Activated T-cell treated with anti-CD3 and anti-CD28 coated beads for 4 hours (primary cell): ENCODE results near the gene MEOX2.

Experiments used
- DNase-seq: peaks from one replicate; pipeline ENCODE4 v3.0.0-alpha.2; 2020

Gene MEOX2

GRCh38 chr7:15607529-15608210 is 78.8 kb downstream of the MEOX2 start:
- DNase-seq, result no peak

GRCh38 chr7:15606561-15606960 is 79.9 kb downstream of the MEOX2 start:
- DNase-seq, result no peak

- DNase-seq, result no peak
Measured at GRCh38 chr7:15604166-15604565, 82.3 kb downstream of the MEOX2 start.

GRCh38 chr7:15603124-15603523 is 83.4 kb downstream of the MEOX2 start:
- DNase-seq, result no peak

- no peak for DNase-seq
Measured at GRCh38 chr7:15602236-15602635, 84.2 kb downstream of the MEOX2 start.

- no peak for DNase-seq
Measured at GRCh38 chr7:15601175-15601574, 85.3 kb downstream of the MEOX2 start.

GRCh38 chr7:15600298-15600697 is 86.2 kb downstream of the MEOX2 start:
- no peak for DNase-seq

- DNase-seq, result no peak
Measured at GRCh38 chr7:15594461-15594860, 92.0 kb downstream of the MEOX2 start.

- no peak for DNase-seq
Measured at GRCh38 chr7:15593382-15593781, 93.1 kb downstream of the MEOX2 start.

GRCh38 chr7:15586266-15586665 is 100.2 kb downstream of the MEOX2 start:
- DNase-seq, result no peak

GRCh38 chr7:15584575-15584974 is 101.9 kb downstream of the MEOX2 start:
- DNase-seq, result no peak

- no peak for DNase-seq
Measured at GRCh38 chr7:15582773-15583172, 103.7 kb downstream of the MEOX2 start.

GRCh38 chr7:15581352-15581951 is 105.0 kb downstream of the MEOX2 start:
- DNase-seq, result no peak

- DNase-seq, result no peak
Measured at GRCh38 chr7:15580604-15581351, 105.7 kb downstream of the MEOX2 start.

- DNase-seq, result no peak
Measured at GRCh38 chr7:15577600-15577999, 108.9 kb downstream of the MEOX2 start.

- no peak for DNase-seq
Measured at GRCh38 chr7:15571301-15571878, 115.1 kb downstream of the MEOX2 start.

GRCh38 chr7:15567652-15568051 is 118.8 kb downstream of the MEOX2 start:
- no peak for DNase-seq

- DNase-seq, result no peak
Measured at GRCh38 chr7:15567036-15567435, 119.4 kb downstream of the MEOX2 start.

- DNase-seq, result no peak
Measured at GRCh38 chr7:15566476-15566875, 120.0 kb downstream of the MEOX2 start.

GRCh38 chr7:15561835-15562234 is 124.6 kb downstream of the MEOX2 start, which contains the start of gene AGMO:
AGMO (minus strand) TSS chr7:15562015.
- DNase-seq, result no peak
